ENCODE results near the gene OCIAD1.

The OCIAD1 gene

GRCh38 chr4:48792348-48793006 lies 38.4 kb upstream of the OCIAD1 start:
- TF ChIP-seq CTCF (IDR thresholded peaks at IDR 0.05): no peak

GRCh38 chr4:48795108-48795507 lies 35.8 kb upstream of the OCIAD1 start:
- no peak for TF ChIP-seq CTCF (IDR thresholded peaks at IDR 0.05)

GRCh38 chr4:48796191-48796926 lies 34.5 kb upstream of the OCIAD1 start:
- no peak for TF ChIP-seq CTCF (IDR thresholded peaks at IDR 0.05)

- no peak for TF ChIP-seq CTCF (IDR thresholded peaks at IDR 0.05)
Observed at GRCh38 chr4:48796927-48797679, 33.8 kb upstream of the OCIAD1 start.

GRCh38 chr4:48798117-48798516 lies 32.8 kb upstream of the OCIAD1 start:
- no peak for TF ChIP-seq CTCF (IDR thresholded peaks at IDR 0.05)

GRCh38 chr4:48799157-48799556 lies 31.7 kb upstream of the OCIAD1 start:
- no peak for TF ChIP-seq CTCF (IDR thresholded peaks at IDR 0.05)

GRCh38 chr4:48801016-48801715 lies 29.7 kb upstream of the OCIAD1 start:
- no peak for TF ChIP-seq CTCF (IDR thresholded peaks at IDR 0.05)

All from LNCAP (cell line).